GM13977 (cell line): ENCODE measurements around the gene ARHGAP31.

Experiments
- DNase-seq: peaks from one replicate; pipeline ENCODE4 v3.0.0; 2012; ENCODE audit warnings: low spot score
- CTCF ChIP-seq: IDR thresholded peaks from 2 replicates; pipeline ENCODE4 v1.5.1; 2012; ENCODE audit warnings: mild to moderate bottlenecking, control low read depth; ENCODE audit not compliant: insufficient read depth; ENCODE audit errors: extremely low read depth, missing control alignments
- in situ Hi-C: fragments of 300-500 bp; cut with MboI; formaldehyde crosslinking; loops from one replicate; pipeline ENCODE4 v1.12.0; 2022; ENCODE audit warnings: low sequenced_read_pairs, low pct_unique_long_range_greater_than_20kb, mixed read lengths, inconsistent platforms; ENCODE audit not compliant: unreplicated experiment

The ARHGAP31 gene

GRCh38 chr3:119326976-119327375 is 32.8 kb downstream of the ARHGAP31 start:
- no peak for TF ChIP-seq CTCF
- in situ Hi-C loops = no loop called here
- no peak for DNase-seq

- in situ Hi-C loops = no loop called here
- no peak for DNase-seq
- no peak for TF ChIP-seq CTCF
Measured at GRCh38 chr3:119329551-119329950, 35.4 kb downstream of the ARHGAP31 start.

- no peak for TF ChIP-seq CTCF
- no peak for DNase-seq
- in situ Hi-C loops = no loop called here
Measured at GRCh38 chr3:119330181-119330580, 36.0 kb downstream of the ARHGAP31 start.

GRCh38 chr3:119330858-119331257 is 36.7 kb downstream of the ARHGAP31 start:
- in situ Hi-C loops = no loop called here
- no peak for TF ChIP-seq CTCF
- DNase-seq = no peak

- TF ChIP-seq CTCF = no peak
- in situ Hi-C loops = no loop called here
- no peak for DNase-seq
Measured at GRCh38 chr3:119331661-119332060, 37.5 kb downstream of the ARHGAP31 start.

- no peak for TF ChIP-seq CTCF
- in situ Hi-C loops = no loop called here
- DNase-seq = no peak
Measured at GRCh38 chr3:119333773-119334509, 39.8 kb downstream of the ARHGAP31 start.
